GM19468 (cell line): ENCODE data around the gene SPDYE4.

Source experiments
- ATAC-seq: cut with Tn5 transposase; IDR thresholded peaks from one replicate; pipeline ENCODE4 v1.9.1; 2021; ENCODE audit warnings: mild to moderate bottlenecking, moderate library complexity, moderate number of reproducible peaks; ENCODE audit not compliant: unreplicated experiment; ENCODE audit errors: extremely low read depth

SPDYE4 gene

DNA sequence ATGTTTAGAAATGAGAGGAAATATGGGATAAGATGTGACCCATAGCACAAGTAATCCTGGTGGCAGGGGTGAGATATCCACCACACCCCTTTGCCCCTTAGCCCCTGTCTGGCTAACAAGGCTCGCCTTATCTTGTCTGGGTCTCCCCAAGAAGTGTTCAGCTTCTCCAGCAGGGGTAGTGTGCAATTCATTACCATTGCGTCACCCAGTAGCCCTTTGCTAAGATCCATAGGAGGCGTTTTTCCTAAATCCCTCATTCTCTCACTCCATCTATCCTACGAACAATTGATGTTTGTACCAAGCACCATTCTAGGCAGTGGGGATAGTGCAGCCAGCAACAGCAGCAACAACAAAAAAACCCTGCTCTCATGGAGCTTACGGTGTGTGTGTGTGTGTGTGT, 44.5 kb downstream of the SPDYE4 start:
- no peak for ATAC-seq

DNA sequence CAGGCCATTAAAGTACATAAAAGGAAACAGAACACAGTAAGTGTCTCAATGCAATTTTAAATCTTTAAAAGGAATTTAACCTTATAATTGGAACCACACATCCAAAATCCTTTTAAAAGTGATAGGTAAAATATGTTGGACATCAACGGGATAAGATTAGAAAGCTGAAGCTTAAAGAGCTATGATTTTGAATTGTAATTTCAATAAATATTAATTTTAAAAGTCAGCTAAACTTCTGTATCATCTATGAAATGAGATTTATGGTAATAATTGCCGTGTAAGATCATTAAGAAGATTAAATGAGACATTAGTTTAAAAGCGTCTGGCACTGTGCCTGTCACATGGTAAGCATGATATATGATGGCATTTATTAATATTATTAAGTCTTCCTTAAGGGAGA, 45.0 kb downstream of the SPDYE4 start:
- no peak for ATAC-seq

DNA sequence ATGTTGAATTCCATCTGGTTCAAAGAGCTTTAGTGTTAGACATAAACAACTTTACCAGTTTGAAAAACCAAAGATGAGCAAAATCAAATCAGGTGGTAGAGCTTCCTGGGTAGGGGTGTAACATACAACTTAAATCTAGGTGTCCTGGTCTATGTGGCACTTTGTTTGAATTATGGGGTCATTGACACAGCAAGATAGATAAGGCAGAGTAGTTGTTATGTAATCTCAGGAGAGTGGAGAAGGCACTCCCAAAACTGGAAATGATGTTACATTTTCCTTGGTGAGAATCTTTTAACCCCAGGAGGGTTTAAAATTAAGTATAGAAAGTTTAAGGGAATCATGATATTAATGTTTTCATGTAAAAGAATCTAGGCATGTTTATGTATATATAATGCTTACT, 45.6 kb downstream of the SPDYE4 start:
- ATAC-seq, result no peak

DNA sequence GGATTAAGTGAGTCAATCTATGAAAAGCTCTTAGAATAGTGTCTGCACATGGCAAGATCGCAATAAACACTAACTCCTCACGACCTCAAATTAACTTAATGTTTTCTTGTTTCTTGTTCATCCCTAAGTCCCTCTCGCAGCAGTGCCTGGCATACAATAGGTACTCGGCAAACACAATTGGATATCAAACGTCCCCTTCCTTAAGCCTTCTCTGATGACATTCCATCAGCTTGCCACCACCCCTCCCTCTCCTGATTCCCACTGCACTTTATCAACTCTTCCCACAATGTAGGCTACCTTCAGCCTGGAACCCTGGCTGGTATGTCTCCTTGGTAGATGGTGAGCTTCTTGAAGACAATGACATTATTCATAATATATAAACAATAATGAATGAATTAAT, 47.1 kb downstream of the SPDYE4 start:
- no peak for ATAC-seq

DNA sequence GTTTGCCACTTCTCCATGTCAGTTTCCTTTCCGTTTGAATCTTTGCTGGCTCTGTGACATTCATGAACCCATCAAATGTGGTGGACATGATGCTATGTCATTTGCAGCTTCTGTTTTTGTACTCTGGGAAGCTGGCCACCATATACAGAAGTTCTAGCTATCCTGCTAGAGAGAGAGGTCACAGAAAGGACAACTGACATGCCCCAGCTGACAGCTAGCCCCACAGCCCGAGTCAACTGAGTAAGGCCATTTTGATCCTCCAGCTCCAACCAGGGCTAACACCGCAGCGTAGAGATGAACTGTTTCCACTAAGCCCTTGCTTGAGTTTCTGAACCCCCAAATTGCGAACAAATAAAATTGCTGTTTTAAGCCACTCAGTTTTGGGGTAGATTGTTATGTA, 47.5 kb downstream of the SPDYE4 start:
- no peak for ATAC-seq

DNA sequence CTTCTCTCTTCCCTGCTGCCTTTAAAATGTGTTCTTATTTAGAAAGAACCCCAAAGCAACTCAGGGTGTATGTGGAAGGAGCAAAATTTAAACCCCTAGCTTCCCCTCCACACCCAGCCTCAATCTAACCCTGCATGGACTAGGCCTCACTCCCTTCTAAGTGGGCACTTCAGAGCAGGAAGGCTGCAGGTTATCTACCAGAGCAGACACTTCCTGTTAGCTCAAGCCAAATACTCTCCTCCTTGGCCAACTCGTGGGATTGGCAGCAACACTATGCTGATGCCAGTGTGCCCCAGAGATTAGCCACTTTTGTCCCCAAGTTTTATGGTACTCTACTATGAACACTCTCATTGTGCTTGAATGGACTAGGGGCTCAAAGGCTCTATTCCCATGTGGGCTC, 49.3 kb downstream of the SPDYE4 start:
- ATAC-seq, result no peak

DNA sequence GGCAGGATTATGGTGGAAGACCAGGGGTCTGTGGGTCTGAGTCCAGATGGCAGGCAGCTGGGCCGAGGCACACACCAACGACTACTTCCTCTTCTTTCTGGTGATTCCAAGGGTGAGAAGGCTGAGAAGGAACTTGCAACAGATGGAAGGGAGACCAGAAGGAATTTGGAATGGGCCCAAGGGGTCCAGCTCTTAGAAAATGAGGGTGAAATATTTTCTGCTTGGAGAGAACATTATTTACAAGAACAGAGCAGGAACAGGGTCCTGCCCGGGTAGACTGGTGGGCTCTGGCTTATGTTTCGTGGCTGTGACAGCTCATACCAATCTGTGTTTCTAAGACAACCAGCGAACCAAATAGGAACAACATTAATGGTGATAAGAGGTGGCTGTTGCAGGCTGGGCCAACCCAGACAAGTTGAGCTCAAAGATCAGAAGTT, 50.3 kb downstream of the SPDYE4 start:
- no peak for ATAC-seq

DNA sequence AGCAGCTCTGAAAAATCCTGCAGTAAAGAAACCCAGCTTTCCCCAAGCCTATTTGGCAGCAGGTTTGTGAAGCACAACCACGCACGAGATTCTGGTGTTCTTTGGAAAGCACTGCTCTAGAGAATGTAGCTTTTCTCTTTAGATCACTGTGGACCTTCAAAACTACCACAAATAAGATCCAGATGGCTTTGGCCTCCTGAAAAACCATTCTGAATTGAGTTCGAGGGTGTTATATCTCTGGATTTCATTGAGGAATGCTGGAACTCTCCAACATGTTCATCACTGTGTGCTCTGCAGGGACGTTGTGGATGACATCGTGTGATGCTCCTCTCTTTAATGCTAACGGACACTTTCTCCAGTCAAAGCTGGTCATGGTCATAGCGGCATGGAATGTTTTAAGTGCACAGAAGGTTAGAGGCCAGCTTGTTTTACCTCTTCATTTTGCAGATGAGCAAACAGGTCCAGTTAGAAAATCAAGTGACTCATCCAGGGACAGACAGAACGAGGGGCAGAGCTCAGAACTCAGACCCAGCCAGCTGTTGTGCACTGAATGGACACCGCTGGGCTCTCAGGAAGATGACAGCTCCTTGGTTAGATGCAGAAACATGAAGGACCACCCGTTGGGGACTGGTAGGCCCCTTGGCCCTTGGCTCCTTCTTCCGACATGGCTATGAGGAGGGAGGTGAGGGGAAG, 50.9 kb downstream of the SPDYE4 start:
- ATAC-seq, result no peak

DNA sequence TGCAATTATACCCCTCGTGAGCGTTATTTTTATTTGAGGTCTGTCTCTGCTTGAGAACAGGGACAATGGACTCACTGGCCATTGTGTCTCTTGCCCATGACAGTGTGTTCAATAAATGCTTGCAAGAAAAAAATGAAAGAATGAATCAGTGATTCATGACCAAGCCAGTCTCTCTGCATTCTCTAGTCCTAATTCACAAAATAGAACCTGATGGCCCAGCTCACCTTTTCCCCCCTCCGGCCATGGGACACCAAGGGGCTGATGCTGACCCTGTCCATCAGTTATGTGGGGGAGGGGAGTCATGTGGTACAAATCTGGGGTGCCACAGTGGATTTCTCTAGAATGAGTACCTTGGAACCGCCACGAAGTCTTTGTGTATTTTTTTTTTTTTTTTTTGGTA, 51.9 kb downstream of the SPDYE4 start:
- no peak for ATAC-seq

DNA sequence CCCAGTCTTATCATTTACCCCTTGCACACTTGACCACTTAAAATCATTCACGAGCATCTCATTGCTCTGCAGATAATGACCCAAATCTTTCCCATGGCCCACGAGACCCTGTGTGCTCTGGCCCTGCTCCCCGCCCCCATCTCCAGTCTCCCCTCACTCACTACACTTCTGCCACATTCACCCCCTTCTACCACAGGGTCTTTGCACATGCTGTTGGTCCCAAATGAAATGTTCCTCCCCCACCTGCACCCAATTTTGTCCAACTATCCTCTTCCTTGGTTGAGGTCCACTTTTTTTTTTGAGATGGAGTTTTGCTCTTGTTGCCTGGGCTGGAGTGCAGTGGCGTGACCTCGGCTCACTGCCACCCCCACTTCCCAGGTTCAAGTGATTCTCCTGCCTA, 52.9 kb downstream of the SPDYE4 start:
- no peak for ATAC-seq

DNA sequence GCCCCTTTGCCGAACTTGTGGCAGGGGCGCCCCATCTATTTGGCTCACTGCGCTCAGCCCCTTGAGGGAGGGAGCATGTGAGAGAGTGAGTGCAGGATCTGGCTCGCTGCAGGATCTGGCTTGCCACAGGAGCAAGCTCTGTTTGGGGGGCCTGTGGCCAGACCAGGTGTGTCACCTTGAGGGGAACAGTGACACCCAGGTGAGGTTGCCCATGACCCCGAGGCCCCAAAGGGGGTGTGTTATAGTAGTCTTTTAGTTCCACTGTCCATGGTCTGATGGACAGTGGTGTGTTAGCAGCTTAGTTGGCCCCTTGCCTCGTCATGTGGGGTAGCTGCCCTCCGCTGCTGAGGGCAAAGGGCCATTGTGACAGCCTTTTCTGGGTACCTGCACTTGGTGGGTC, 55.3 kb downstream of the SPDYE4 start:
- ATAC-seq, result no peak

DNA sequence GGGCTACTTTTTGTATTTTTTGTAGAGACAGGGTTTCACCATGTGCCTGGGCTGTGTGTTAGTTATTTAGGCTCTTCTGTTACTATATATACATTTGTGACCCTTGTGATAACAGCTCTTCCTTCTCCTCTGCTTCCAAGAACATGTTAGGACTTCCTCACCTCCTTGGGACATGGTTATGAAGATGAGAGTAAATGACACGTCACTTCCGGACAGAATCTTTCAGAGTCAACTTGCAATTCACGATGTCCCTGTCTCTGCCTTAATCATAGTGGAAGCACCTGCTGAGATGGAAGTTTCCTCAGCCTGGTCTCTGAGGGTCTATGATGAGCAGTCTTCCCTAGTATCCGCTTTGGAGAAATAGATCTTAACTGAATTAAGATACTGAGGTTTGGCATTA, 56.6 kb downstream of the SPDYE4 start:
- ATAC-seq, result no peak

DNA sequence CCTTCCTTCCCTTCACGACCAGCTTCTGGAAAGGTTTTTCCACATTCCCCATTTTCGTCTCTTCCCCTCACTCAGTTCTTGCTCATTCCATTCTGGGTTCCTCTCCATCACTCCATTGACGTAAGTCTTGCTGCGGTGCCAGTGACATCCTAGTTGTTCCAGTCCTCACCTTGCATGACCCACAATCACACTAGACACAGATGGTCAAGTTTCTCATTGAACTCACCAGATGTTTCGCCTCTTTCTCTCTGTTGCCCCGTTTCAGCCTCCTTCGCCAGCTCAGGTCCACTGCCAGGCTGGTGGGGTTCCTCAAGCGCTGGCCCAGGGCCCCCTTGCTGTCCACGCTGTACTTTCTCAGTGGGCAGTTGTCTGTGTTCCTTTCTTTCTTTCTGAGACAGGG, 57.1 kb downstream of the SPDYE4 start:
- no peak for ATAC-seq
